A549 (cell line): ENCODE data around the gene KRT38. TPM values are rescaled to one million over a fixed set of nuclear protein-coding genes. Genes with fewer than 3 reads are reported as not detected.

Source experiments
- ATAC-seq, 2 experiments: fragments of 200-7000 bp in 1 of 2; fragments of >200 bp in 1 of 2; cut with Nextera tagmentation in 1 of 2; cut with Tn5 transposase in 1 of 2; 3 replicates each; pipeline versions ENCODE4 v1.8.0 to v1.9.1; 2018 to 2020; ENCODE audit warnings: mild to moderate bottlenecking in 1 of 2, moderate library complexity in 1 of 2
- CTCF ChIA-PET: fragments of 300-600 bp; sonication (Branson Sonifier 250); formaldehyde crosslinking; extraction: SDS; loops from one replicate; lab custom pipeline; 2021; ENCODE audit warnings: antibody characterized with exemption, inconsistent platforms; lab: Yijun Ruan, JAX
- POLR2A ChIA-PET: fragments of 350-600 bp; formaldehyde crosslinking; extraction: SDS; loops from one replicate; lab custom pipeline; 2021; ENCODE audit warnings: antibody characterized with exemption, inconsistent platforms; lab: Yijun Ruan, JAX
- DNase-seq, 2 experiments: peaks; one replicate each; pipeline versions ENCODE4 v3.0.0 to v3.0.0-alpha.2; 2011 to 2016; ENCODE audit warnings: low read depth in 1 of 2, low spot score in 1 of 2
- FAIRE-seq: peaks from 2 replicates; lab custom pipeline; 2011; peaks lifted over from hg19 to GRCh38; lab: Jason Lieb, UNC
- H3K27ac ChIP-seq, 2 experiments: fragments of >200 bp; sonication (Bioruptor Twin); formaldehyde crosslinking; 3 replicates each; pipeline ENCODE4 v1.5.1; 2016 to 2017
- H3K4me1 ChIP-seq: fragments of >200 bp; sonication (Bioruptor Twin); formaldehyde crosslinking; 3 replicates; pipeline ENCODE4 v1.6.1; 2016
- H3K4me2 ChIP-seq: fragments of >200 bp; sonication (Bioruptor Twin); formaldehyde crosslinking; 3 replicates; pipeline ENCODE4 v1.6.1; 2016
- H3K4me3 ChIP-seq: fragments of >200 bp; sonication (Bioruptor Twin); formaldehyde crosslinking; 3 replicates; pipeline ENCODE4 v1.5.1; 2016
- H3K9me3 ChIP-seq: fragments of >200 bp; sonication (Bioruptor Twin); formaldehyde crosslinking; 3 replicates; pipeline ENCODE4 v1.6.1; 2016
- BHLHE40 ChIP-seq: IDR thresholded peaks from 2 replicates; pipeline ENCODE4 v1.6.1; 2012; ENCODE audit warnings: low read depth, low read length, inconsistent platforms
- CBX8 ChIP-seq: fragments of 200-600 bp; sonication (generic); IDR thresholded peaks from 2 replicates; pipeline ENCODE4 v1.6.1; 2016
- CEBPB ChIP-seq, 2 experiments: fragments of >200 bp in 1 of 2; sonication (Bioruptor Twin) in 1 of 2; formaldehyde crosslinking in 1 of 2; IDR thresholded peaks; 2 replicates each; pipeline ENCODE4 v1.6.1; 2012 to 2016
- CTCF ChIP-seq: fragments of >200 bp; sonication (Bioruptor Twin); formaldehyde crosslinking; IDR thresholded peaks from 3 replicates; pipeline ENCODE4 v1.5.1; 2016
- EHMT2 ChIP-seq: fragments of 200-600 bp; sonication (generic); IDR thresholded peaks from 2 replicates; pipeline ENCODE4 v1.6.1; 2016; ENCODE audit warnings: antibody characterized with exemption, low read depth, mild to moderate bottlenecking, moderate library complexity
- ELK1 ChIP-seq: fragments of 150-350 bp; IDR thresholded peaks from 2 replicates; pipeline ENCODE4 v1.6.1; 2014; ENCODE audit warnings: low read depth, mild to moderate bottlenecking, low read length
- FOSL2 ChIP-seq, 2 experiments: fragments of 450-650 bp in 1 of 2; fragments of >200 bp in 1 of 2; sonication (Bioruptor Twin) in 1 of 2; formaldehyde crosslinking; IDR thresholded peaks; 2 replicates each; pipeline versions ENCODE4 v1.5.0 to v1.6.1; 2016 to 2020; ENCODE audit warnings: mild to moderate bottlenecking in 1 of 2, moderate library complexity in 1 of 2
- FOXS1 ChIP-seq: fragments of 250-450 bp; sonication (Bioruptor Pico); IDR thresholded peaks from 2 replicates; pipeline ENCODE4 v1.5.0; 2020; ENCODE audit warnings: mild to moderate bottlenecking, moderate library complexity
- HOXB5 ChIP-seq: fragments of 250-450 bp; sonication (Bioruptor Pico); IDR thresholded peaks from 2 replicates; pipeline ENCODE4 v1.5.0; 2020; ENCODE audit warnings: mild to moderate bottlenecking, moderate library complexity
- JUNB ChIP-seq: fragments of >200 bp; sonication (Bioruptor Twin); formaldehyde crosslinking; IDR thresholded peaks from 2 replicates; pipeline ENCODE4 v1.6.1; 2016
- KDM1A ChIP-seq: fragments of 200-600 bp; sonication (generic); IDR thresholded peaks from 2 replicates; pipeline ENCODE4 v1.6.1; 2016; ENCODE audit warnings: low read depth, mild to moderate bottlenecking
- KDM5A ChIP-seq: fragments of 200-600 bp; sonication (generic); IDR thresholded peaks from 2 replicates; pipeline ENCODE4 v1.6.1; 2016; ENCODE audit warnings: antibody characterized with exemption, mild to moderate bottlenecking
- MAZ ChIP-seq: fragments of 150-350 bp; IDR thresholded peaks from 2 replicates; pipeline ENCODE4 v1.6.1; 2014; ENCODE audit warnings: antibody characterized with exemption, low read depth, low read length, borderline replicate concordance
- POLR2A ChIP-seq: IDR thresholded peaks from 2 replicates; pipeline ENCODE4 v1.6.1; 2012; ENCODE audit warnings: mild to moderate bottlenecking, low read length
- RARB ChIP-seq: fragments of 250-450 bp; sonication (Bioruptor Pico); IDR thresholded peaks from 2 replicates; pipeline ENCODE4 v1.8.0; 2021; ENCODE audit warnings: mild to moderate bottlenecking, moderate library complexity
- REST ChIP-seq: fragments of 200-600 bp; sonication (generic); IDR thresholded peaks from 2 replicates; pipeline ENCODE4 v1.6.1; 2016; ENCODE audit warnings: antibody characterized with exemption, mild to moderate bottlenecking, moderate library complexity
- RFX5 ChIP-seq: fragments of 450-650 bp; IDR thresholded peaks from 2 replicates; pipeline ENCODE4 v1.7.1; 2014; ENCODE audit warnings: antibody characterized with exemption, mild to moderate bottlenecking, moderate library complexity
- SMC3 ChIP-seq: fragments of >200 bp; sonication (Bioruptor Twin); formaldehyde crosslinking; IDR thresholded peaks from 3 replicates; pipeline ENCODE4 v1.6.1; 2018; ENCODE audit warnings: inconsistent platforms
- TFCP2L1 ChIP-seq: fragments of 250-450 bp; sonication (Bioruptor Pico); IDR thresholded peaks from 2 replicates; pipeline ENCODE4 v1.5.0; 2021; ENCODE audit warnings: mild to moderate bottlenecking
- TP53 ChIP-seq: fragments of 250-450 bp; sonication (Bioruptor Pico); IDR thresholded peaks from 2 replicates; pipeline ENCODE4 v1.5.0; 2021; ENCODE audit warnings: mild to moderate bottlenecking, moderate library complexity
- ZNF302 ChIP-seq: fragments of 250-450 bp; sonication (Bioruptor Pico); IDR thresholded peaks from 2 replicates; pipeline ENCODE4 v1.9.0; 2021; ENCODE audit warnings: inconsistent platforms, mild to moderate bottlenecking, moderate library complexity
- WGBS: methylation state at CpG from one replicate; pipeline ENCODE4 v1.1.6; 2017; ENCODE audit errors: missing lambda C conversion rate; 5-methylcytosine and 5-hydroxymethylcytosine counted together
- polyA plus RNA-seq, 4 experiments: library from polyadenylated mRNA; depleted of rRNA in 3 of 4; stranded (reverse); fragments of >200 nt; fragmentation: RNase III in 1 of 4; extraction: RNeasy Plus Mini Kit Qiagen cat#74134 plus additional on column Dnase treatment in 1 of 4; gene quantifications; 2 replicates in 3 of 4; 3 replicates in 1 of 4; pipeline ENCODE4 v1.2.3, GENCODE V29; 2011 to 2017
- TF ChIP-seq, protein P1 (sequence below): fragments of 450-650 bp; IDR thresholded peaks from 2 replicates; pipeline ENCODE4 v1.6.1; 2014; ENCODE audit warnings: antibody characterized with exemption

The KRT38 gene
- polyA plus RNA-seq, 2 of the 4 experiments (the other 2 are of a cell fraction) = not detected

GRCh38 chr17:41416479-41416878 is 24.3 kb downstream of the KRT38 start:
- Histone ChIP-seq H3K9me3 (no peaks in the 10 kb centered on the region), H3K4me1 (0 out of 3 replicates have a peak, but pooled peaks cover 4% of the 10 kb centered on the region), H3K4me2 (no peak overlapping the region), H3K4me3 (no peak overlapping the region), H3K27ac (no peak overlapping the region)
- 91% methylated on average over 5 of the region's 5 CpGs for WGBS
- FAIRE-seq (no peak), DNase-seq (no peak), ATAC-seq (no peak)
- TF ChIP-seq TFCP2L1 (CRISPR knock-in tag) (no peak), FOSL2 (IDR thresholded peaks at IDR 0.05) (no peak), FOSL2 (CRISPR knock-in tag; IDR thresholded peaks at IDR 0.05) (no peak), RARB (CRISPR knock-in tag) (no peak), BHLHE40 (no peak)
- ChIA-PET CTCF (interaction anchor here (1.6 to 6.1 kb wide), 3 partner anchors 10 to 246 kb away, joined by 6 to 46 read pairs (median 9); no protein-coding TSS in a partner anchor), POLR2A (no interaction called here)

DNA sequence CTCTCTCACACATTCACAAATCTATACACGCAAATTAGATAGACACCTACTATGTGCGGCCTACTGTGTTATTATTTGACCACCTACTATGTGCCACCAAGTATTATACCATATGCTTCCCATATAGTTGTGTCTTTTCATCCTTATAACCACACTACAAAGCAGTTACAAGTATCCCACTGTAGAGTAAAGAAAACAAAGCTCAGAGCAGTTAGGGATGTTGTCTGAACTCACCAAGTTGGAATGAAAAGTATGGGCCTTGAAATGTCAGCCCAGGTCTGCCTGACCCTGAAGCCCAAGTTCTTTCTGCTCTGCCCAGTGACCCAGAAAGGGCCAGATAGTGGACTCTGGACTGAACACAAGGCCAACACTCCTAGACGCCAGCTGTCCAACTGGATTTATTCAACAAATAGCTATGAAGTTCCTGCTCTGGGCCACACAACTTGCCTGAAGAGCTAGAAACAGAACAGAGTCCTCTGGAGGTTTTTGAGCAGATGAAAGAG is 24.9 kb downstream of the KRT38 start:
- DNase-seq = no peak
- CTCF ChIA-PET = interaction anchor here (0.6 to 6.1 kb wide), 4 partner anchors 9 to 247 kb away, joined by 3 to 46 read pairs (median 8); partner anchors contain the start of gene KRT37

GRCh38 chr17:41415411-41415810 is 25.4 kb downstream of the KRT38 start:
- no peaks in the 10 kb centered on the region for H3K4me1 ChIP-seq
- ChIA-PET CTCF (interaction anchor here (0.6 to 6.1 kb wide), 3 partner anchors 9 to 247 kb away, joined by 3 to 46 read pairs (median 6); partner anchors contain the start of gene KRT37), POLR2A (no interaction called here)
- H3K4me3 ChIP-seq = no peak overlapping the region
- no peak overlapping the region for H3K4me2 ChIP-seq
- no peak for DNase-seq
- H3K27ac ChIP-seq = no peak overlapping the region
- 62% methylated on average over 4 of the region's 4 CpGs for WGBS
- no peaks in the 10 kb centered on the region for H3K9me3 ChIP-seq
- no peak for ATAC-seq
- FAIRE-seq = peak; percentile 70
- no peak for TF ChIP-seq MAZ
- no peak for TF ChIP-seq CTCF
- no peak for TF ChIP-seq TP53 (CRISPR knock-in tag)
- no peak for TF ChIP-seq CEBPB (IDR thresholded peaks at IDR 0.05)
- no peak for TF ChIP-seq POLR2A
- TF ChIP-seq KDM5A = no peak
- TF ChIP-seq CBX8 = no peak
- no peak for TF ChIP-seq SMC3
- TF ChIP-seq FOXS1 = no peak
- no peak for TF ChIP-seq EHMT2
- no peak for TF ChIP-seq RFX5
- TF ChIP-seq ZNF302 = no peak
- TF ChIP-seq JUNB = no peak
- TF ChIP-seq ELK1 = no peak

More for the DNA sequence above, 24.9 kb downstream of the KRT38 start:
- 0 out of 3 replicates have a peak, but pooled peaks cover 4% of the 10 kb centered on the region for H3K4me1 ChIP-seq
- ATAC-seq (no peak), FAIRE-seq (peak; percentile 7)
- 57% methylated on average over 3 of the region's 3 CpGs for WGBS
- no peak overlapping the region for H3K27ac ChIP-seq
- TF ChIP-seq TFCP2L1 (CRISPR knock-in tag) (no peak), BHLHE40 (no peak), KDM1A (no peak), HOXB5 (CRISPR knock-in tag) (no peak), RFX5 (no peak), EHMT2 (no peak), CEBPB (IDR thresholded peaks at IDR 0.05) (no peak), REST (no peak)
- TF ChIP-seq, protein P1, sequence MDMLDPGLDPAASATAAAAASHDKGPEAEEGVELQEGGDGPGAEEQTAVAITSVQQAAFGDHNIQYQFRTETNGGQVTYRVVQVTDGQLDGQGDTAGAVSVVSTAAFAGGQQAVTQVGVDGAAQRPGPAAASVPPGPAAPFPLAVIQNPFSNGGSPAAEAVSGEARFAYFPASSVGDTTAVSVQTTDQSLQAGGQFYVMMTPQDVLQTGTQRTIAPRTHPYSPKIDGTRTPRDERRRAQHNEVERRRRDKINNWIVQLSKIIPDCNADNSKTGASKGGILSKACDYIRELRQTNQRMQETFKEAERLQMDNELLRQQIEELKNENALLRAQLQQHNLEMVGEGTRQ = no peak
- H3K4me3 ChIP-seq = no peak overlapping the region
- POLR2A ChIA-PET = no interaction called here
- no peaks in the 10 kb centered on the region for H3K9me3 ChIP-seq
- no peak overlapping the region for H3K4me2 ChIP-seq
